Measurements from ENCODE around the gene TGIF1.
A peak's percentile ranks its signal among the peaks of the same experiment; 100 is the strongest.

TGIF1 gene

GRCh38 chr18:3486512-3486911, 36.5 kb downstream of the TGIF1 start:
- DNase-seq: no peak

GRCh38 chr18:3489462-3489861, 39.5 kb downstream of the TGIF1 start:
- no peak for DNase-seq

DNA sequence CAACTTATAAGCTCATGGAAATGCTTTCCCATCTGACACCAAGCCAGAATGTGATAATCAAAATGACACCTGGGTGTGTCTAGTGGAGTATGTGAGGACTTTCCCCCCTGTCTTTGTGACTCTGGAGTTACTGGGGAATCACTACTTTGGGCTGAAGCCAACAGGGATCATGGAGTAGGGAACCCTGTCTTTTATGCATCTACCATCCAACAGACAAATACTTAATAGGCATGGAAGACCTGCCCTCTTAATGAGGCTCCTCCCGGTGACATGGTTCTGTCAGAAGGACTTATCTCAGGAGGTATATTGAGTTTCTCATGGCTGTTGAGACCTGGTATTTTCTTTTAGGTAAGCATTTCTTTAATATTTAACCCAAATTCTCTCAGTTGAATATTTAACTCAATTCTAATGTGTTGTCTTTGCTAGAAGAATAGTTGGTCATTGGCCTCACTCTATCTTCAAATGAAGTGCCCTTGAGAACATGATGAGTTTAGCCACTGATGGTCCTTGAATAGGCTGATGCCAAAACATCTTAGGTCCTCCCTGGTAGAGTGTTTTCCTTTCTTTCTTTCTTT, 42.1 kb downstream of the TGIF1 start:
- no peak for DNase-seq

DNA sequence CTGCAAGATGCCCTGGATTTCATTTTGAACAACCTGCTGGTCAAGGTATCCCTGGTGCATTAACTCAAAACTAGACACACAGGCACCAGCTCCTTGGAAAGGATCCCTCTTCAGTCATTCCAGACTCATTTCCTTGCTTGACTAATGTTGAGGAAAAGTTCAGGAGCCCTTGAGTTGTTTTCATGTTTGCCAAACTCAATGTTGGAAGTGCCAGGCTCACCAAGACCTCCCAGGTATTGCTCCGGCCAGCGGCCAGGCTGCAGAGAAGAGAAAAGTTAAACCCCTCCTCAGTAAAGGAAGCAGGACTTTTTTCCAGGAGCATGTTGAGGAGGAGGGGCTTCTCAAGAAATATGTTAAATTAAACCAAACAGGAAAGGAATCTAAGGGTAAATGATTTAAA, 42.7 kb downstream of the TGIF1 start:
- DNase-seq: no peak

GRCh38 chr18:3493501-3494244, 43.7 kb downstream of the TGIF1 start:
- DNase-seq: no peak

GRCh38 chr18:3494245-3494526, 44.2 kb downstream of the TGIF1 start:
- DNase-seq: no peak

- no peak for DNase-seq
These were observed 44.6 kb downstream of the TGIF1 start for GRCh38 chr18:3494569-3494968.

- DNase-seq: no peak
These were observed 45.9 kb downstream of the TGIF1 start for GRCh38 chr18:3495691-3496430.

GRCh38 chr18:3498698-3499471, 48.9 kb downstream of the TGIF1 start:
- DNase-seq: peak in 1 of 2 donors; percentile 33

GRCh38 chr18:3499501-3499900, 49.5 kb downstream of the TGIF1 start:
- no peak for DNase-seq

DNA sequence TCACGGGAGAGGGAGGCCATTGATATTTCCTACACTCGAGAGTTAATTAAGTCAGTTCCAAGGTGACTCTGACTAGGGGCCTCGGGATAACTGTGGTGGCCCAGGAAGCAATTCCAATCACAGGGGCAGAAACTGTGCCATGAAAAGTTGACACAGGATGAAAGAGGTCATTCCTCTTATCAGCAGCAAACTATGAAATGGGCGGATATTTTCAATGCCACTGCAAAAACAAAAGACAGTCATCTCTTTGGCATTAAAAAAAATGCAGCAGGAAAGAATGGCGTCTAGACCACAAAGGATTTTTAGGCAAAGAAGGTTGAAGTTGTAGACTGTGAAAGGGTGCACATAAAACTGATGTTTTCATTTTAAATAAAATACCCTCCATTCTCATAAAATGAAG, 50.0 kb downstream of the TGIF1 start:
- DNase-seq: no peak

GRCh38 chr18:3502650-3503049, 52.7 kb downstream of the TGIF1 start:
- DNase-seq: no peak

DNA sequence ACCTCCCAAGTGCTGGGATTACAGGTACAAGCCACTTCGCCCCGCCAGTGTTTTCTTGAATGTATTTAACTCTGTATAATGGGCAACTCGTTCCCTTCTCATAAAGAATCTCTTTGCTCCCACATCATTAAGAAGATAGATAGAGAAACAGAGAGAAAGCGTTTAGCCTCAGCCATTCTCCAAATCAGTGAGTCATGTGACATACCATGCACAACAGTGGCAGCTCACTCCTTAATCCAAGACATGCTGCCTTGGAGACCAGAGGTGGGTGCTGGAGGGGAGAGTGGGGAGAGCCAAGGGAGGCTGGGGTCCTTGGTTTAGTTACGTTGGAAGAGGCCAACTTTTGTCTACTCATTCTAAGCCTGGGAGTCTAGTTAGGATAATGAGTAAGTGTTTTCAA, 54.7 kb downstream of the TGIF1 start:
- no peak for DNase-seq

DNA sequence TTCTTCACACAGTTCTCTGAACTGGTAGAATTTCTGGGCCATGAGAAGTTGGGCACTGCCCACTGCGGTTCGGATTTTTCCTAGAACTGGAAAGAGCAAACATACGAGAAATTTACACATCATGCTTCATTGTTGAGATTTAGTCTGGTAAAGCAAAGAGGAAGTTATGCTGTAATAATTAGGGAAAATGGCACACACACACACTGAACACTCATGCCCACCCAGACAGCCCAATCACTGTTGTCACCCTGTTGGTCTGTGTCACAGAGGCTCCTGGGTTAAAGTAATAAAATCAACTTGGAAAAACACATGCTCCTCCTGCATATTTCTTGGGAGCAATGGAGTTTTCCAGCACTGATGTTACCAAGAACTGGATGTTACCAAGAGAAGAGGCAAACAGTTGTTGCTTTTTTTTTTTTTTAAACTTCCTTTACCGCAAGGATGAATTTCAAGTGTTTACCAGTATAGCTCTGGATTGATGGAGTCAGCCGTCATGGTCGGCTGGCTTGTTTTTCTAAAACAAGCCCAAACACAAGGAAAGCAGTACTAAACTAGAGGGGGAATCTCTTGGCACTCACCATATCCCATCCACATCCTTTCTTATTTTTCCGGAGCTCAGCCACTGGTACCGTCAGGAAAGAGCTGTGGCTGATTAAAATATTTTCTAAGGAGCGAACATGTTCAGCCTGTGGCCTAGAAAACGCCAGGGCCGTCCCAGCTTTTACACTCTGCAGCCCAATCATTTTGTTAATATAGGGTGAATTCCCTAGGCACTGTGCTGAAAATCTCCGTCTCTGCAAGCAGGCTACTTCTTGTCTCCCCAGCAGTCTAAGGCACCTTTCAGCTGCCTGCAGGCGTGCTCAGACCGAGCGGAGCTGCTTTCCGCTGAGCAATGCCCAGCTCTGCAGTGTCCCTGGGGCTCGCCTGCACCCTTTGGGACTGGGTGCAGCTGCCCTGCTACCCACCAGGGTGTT, 58.9 kb downstream of the TGIF1 start:
- no peak for DNase-seq

Data from hippocampal formation (tissue), 2 donors.